H1 (cell line): ENCODE measurements around the gene IGSF9B. TPM values are rescaled to one million over a fixed set of nuclear protein-coding genes. Genes with fewer than 3 reads are reported as not detected.

Source experiments
- CTCF ChIA-PET: fragments of 300-600 bp; sonication (Branson Sonifier 250); formaldehyde crosslinking; loops from one replicate; lab custom pipeline; 2021; ENCODE audit not compliant: partially characterized antibody; lab: Charles Lee
- POLR2A ChIA-PET: fragments of 300-600 bp; sonication (Branson Sonifier 250); formaldehyde crosslinking; loops from one replicate; lab custom pipeline; 2021; ENCODE audit warnings: inconsistent platforms; ENCODE audit not compliant: partially characterized antibody; lab: Charles Lee
- DNase-seq, 2 experiments: peaks; one replicate each; pipeline versions ENCODE4 v3.0.0 to v3.0.0-alpha.2; 2010 to 2022; ENCODE audit warnings: low spot score in 2 of 2, low read depth in 1 of 2, mixed read lengths in 1 of 2
- FAIRE-seq: peaks from 2 replicates; lab custom pipeline; 2011; peaks lifted over from hg19 to GRCh38; lab: Jason Lieb, UNC
- H2AFZ ChIP-seq: 2 replicates; pipeline ENCODE4 v1.8.1; 2012; ENCODE audit warnings: low read length, inconsistent platforms
- H2AK5ac ChIP-seq: 2 replicates; pipeline ENCODE4 v1.6.1; 2013; ENCODE audit warnings: low read depth, low read length
- H2BK120ac ChIP-seq: replicated peaks from 2 replicates; pipeline ENCODE3; 2013; ENCODE audit warnings: low read depth, low read length, inconsistent platforms
- H2BK12ac ChIP-seq: 2 replicates; pipeline ENCODE4 v1.6.1; 2013; ENCODE audit warnings: low read depth, low read length
- H2BK15ac ChIP-seq: 2 replicates; pipeline ENCODE4 v1.6.1; 2013; ENCODE audit warnings: low read length
- H2BK20ac ChIP-seq: 2 replicates; pipeline ENCODE4 v1.6.1; 2013; ENCODE audit warnings: low read length
- H2BK5ac ChIP-seq: 2 replicates; pipeline ENCODE4 v1.6.1; 2013; ENCODE audit warnings: low read depth, low read length
- H3K14ac ChIP-seq: 2 replicates; pipeline ENCODE4 v1.6.1; 2013; ENCODE audit warnings: inconsistent platforms; ENCODE audit not compliant: insufficient read length
- H3K18ac ChIP-seq: 2 replicates; pipeline ENCODE4 v1.6.1; 2013; ENCODE audit warnings: low read length; ENCODE audit errors: extremely low read depth
- H3K23ac ChIP-seq: 2 replicates; pipeline ENCODE4 v1.6.1; 2013; ENCODE audit warnings: inconsistent platforms; ENCODE audit not compliant: insufficient read length
- H3K23me2 ChIP-seq: 2 replicates; pipeline ENCODE4 v1.6.1; 2013; ENCODE audit warnings: low read depth, low read length
- H3K27ac ChIP-seq: 2 replicates; pipeline ENCODE4 v1.6.1; 2011; ENCODE audit warnings: low read depth, low read length, inconsistent platforms
- H3K27me3 ChIP-seq, 4 experiments: replicated peaks in 1 of 4; 1 replicate in 1 of 4; 2 replicates in 3 of 4; pipeline versions ENCODE4 v1.6.1 to v1.8.1; 2011 to 2013; ENCODE audit warnings: low read length in 3 of 4, mild to moderate bottlenecking in 3 of 4, inconsistent platforms in 2 of 4, mixed read lengths in 2 of 4, moderate library complexity in 1 of 4; ENCODE audit not compliant: control insufficient read depth in 3 of 4, insufficient read depth in 3 of 4; ENCODE audit errors: extremely low read depth in 1 of 4
- H3K36me3 ChIP-seq, 4 experiments: 2 replicates each; pipeline versions ENCODE4 v1.6.1 to v1.8.1; 2011 to 2013; ENCODE audit warnings: mild to moderate bottlenecking in 4 of 4, low read length in 3 of 4, moderate library complexity in 2 of 4, control low read depth in 1 of 4, inconsistent platforms in 1 of 4; ENCODE audit not compliant: insufficient read depth in 4 of 4, control insufficient read depth in 2 of 4
- H3K4ac ChIP-seq: replicated peaks from 2 replicates; pipeline ENCODE3; 2013; ENCODE audit warnings: low read length, low read depth, mixed read lengths, inconsistent platforms; ENCODE audit not compliant: insufficient read length
- H3K4me1 ChIP-seq, 4 experiments: replicated peaks in 1 of 4; 1 replicate in 1 of 4; 2 replicates in 3 of 4; pipeline versions ENCODE4 v1.6.1 to v1.8.1; 2011 to 2013; ENCODE audit warnings: low read length in 3 of 4, inconsistent platforms in 2 of 4, mixed read lengths in 1 of 4; ENCODE audit not compliant: insufficient read depth in 4 of 4, control insufficient read depth in 3 of 4
- H3K4me2 ChIP-seq, 2 experiments: 2 replicates each; pipeline versions ENCODE4 v1.6.1 to v1.8.1; 2011 to 2013; ENCODE audit warnings: low read depth in 2 of 2, low read length in 2 of 2, control low read depth in 1 of 2, inconsistent platforms in 1 of 2, mild to moderate bottlenecking in 1 of 2; ENCODE audit not compliant: insufficient read depth in 1 of 2
- H3K4me3 ChIP-seq, 4 experiments: fragments of 200-600, 300-600 bp in 1 of 4; sonication (generic), shearing (Covaris generic), sonication (Bioruptor Twin) in 1 of 4; 2 replicates each; pipeline versions ENCODE4 v1.5.1 to v1.8.1; 2011 to 2016; ENCODE audit warnings: low read length in 4 of 4, low read depth in 3 of 4, control low read depth in 2 of 4, inconsistent platforms in 2 of 4, mild to moderate bottlenecking in 2 of 4, mixed read lengths in 1 of 4, moderate library complexity in 1 of 4; ENCODE audit not compliant: insufficient read depth in 2 of 4; ENCODE audit errors: extremely low read depth in 1 of 4
- H3K56ac ChIP-seq: replicated peaks from 2 replicates; pipeline ENCODE3; 2013; ENCODE audit warnings: low read depth, mild to moderate bottlenecking, mixed read lengths, low read length, inconsistent platforms; ENCODE audit not compliant: insufficient read length
- H3K79me1 ChIP-seq: 2 replicates; pipeline ENCODE4 v1.6.1; 2013; ENCODE audit warnings: low read depth, low read length, control low read depth
- H3K79me2 ChIP-seq, 2 experiments: 2 replicates each; pipeline versions ENCODE4 v1.6.1 to v1.8.1; 2012 to 2013; ENCODE audit warnings: low read length in 2 of 2, mild to moderate bottlenecking in 2 of 2, inconsistent platforms in 1 of 2; ENCODE audit not compliant: insufficient read depth in 2 of 2, control insufficient read depth in 1 of 2
- H3K9ac ChIP-seq, 4 experiments: replicated peaks in 1 of 4; 1 replicate in 1 of 4; 2 replicates in 3 of 4; pipeline versions ENCODE4 v1.6.1 to v1.8.1; 2011 to 2013; ENCODE audit warnings: low read depth in 3 of 4, low read length in 3 of 4, control low read depth in 2 of 4, mild to moderate bottlenecking in 2 of 4, moderate library complexity in 2 of 4, inconsistent platforms in 1 of 4; ENCODE audit errors: extremely low read depth in 1 of 4
- H3K9me3 ChIP-seq, 2 experiments: 2 replicates each; pipeline versions ENCODE4 v1.6.1 to v1.8.1; 2012 to 2013; ENCODE audit warnings: mild to moderate bottlenecking in 2 of 2, moderate library complexity in 2 of 2, control low read depth in 1 of 2, inconsistent platforms in 1 of 2, low read depth in 1 of 2, low read length in 1 of 2, mixed read lengths in 1 of 2; ENCODE audit not compliant: insufficient read depth in 2 of 2
- H4K20me1 ChIP-seq, 2 experiments: replicated peaks in 1 of 2; 2 replicates each; pipeline versions ENCODE3 to v1.8.1; 2011 to 2013; ENCODE audit warnings: inconsistent platforms in 2 of 2, low read length in 2 of 2, mild to moderate bottlenecking in 1 of 2; ENCODE audit not compliant: insufficient read depth in 2 of 2, control insufficient read depth in 1 of 2
- H4K5ac ChIP-seq: 2 replicates; pipeline ENCODE4 v1.6.1; 2013; ENCODE audit warnings: low read length, low read depth, mixed read lengths, inconsistent platforms; ENCODE audit not compliant: insufficient read length
- H4K8ac ChIP-seq: 2 replicates; pipeline ENCODE4 v1.8.0; 2013; ENCODE audit warnings: mild to moderate bottlenecking, moderate library complexity, low read length, inconsistent platforms; ENCODE audit not compliant: insufficient read depth; ENCODE audit errors: extremely low read depth
- H4K91ac ChIP-seq: replicated peaks from 2 replicates; pipeline ENCODE3; 2013; ENCODE audit warnings: low read length, mixed read lengths, inconsistent platforms; ENCODE audit not compliant: insufficient read length
- EP300 ChIP-seq, 2 experiments: IDR thresholded peaks; 1 replicate in 1 of 2; 2 replicates in 1 of 2; pipeline ENCODE4 v1.6.1; 2011 to 2012; ENCODE audit warnings: low read depth in 2 of 2, low read length in 2 of 2, mild to moderate bottlenecking in 2 of 2, borderline replicate concordance in 1 of 2, inconsistent platforms in 1 of 2, moderate library complexity in 1 of 2
- FOSL1 ChIP-seq: IDR thresholded peaks from 2 replicates; pipeline ENCODE4 v1.6.1; 2011; ENCODE audit warnings: mild to moderate bottlenecking, low read depth, low read length, moderate library complexity; ENCODE audit not compliant: insufficient read depth
- NRF1 ChIP-seq: IDR thresholded peaks from 2 replicates; pipeline ENCODE4 v1.6.1; 2011; ENCODE audit warnings: mild to moderate bottlenecking, low read depth, low read length, improper control_type of control experiment
- RFX5 ChIP-seq: IDR thresholded peaks from 2 replicates; pipeline ENCODE4 v1.6.1; 2011; ENCODE audit warnings: low read depth, low read length, improper control_type of control experiment, borderline replicate concordance
- SUZ12 ChIP-seq: fragments of 200-600 bp; sonication (generic); IDR thresholded peaks from 2 replicates; pipeline ENCODE4 v1.6.1; 2012; ENCODE audit warnings: mild to moderate bottlenecking, inconsistent platforms, low read length, moderate library complexity, mixed read lengths
- TBP ChIP-seq: IDR thresholded peaks from 2 replicates; pipeline ENCODE4 v1.6.1; 2011; ENCODE audit warnings: low read depth, low read length, improper control_type of control experiment
- WGBS, 2 experiments: shearing (Covaris generic) in 1 of 2; methylation state at CpG; one replicate each; pipeline versions ENCODE4 v1.1.6 to v1.1.7; 2013 to 2015; ENCODE audit warnings: low lambda C conversion rate in 2 of 2, mixed read lengths in 2 of 2, inconsistent platforms in 1 of 2, low coverage in 1 of 2, missing lambda C conversion rate in 1 of 2; ENCODE audit not compliant: insufficient replicate concordance in 2 of 2, insufficient coverage in 1 of 2, insufficient read length in 1 of 2; ENCODE audit errors: extremely low coverage in 1 of 2, missing lambda C conversion rate in 1 of 2; 5-methylcytosine and 5-hydroxymethylcytosine counted together
- polyA plus RNA-seq, 7 experiments: library from polyadenylated mRNA; depleted of rRNA in 3 of 7; stranded (reverse) in 5 of 7; unstranded in 2 of 7; fragments of >200 nt in 5 of 7; fragments of 200-250 nt in 2 of 7; gene quantifications; 1 replicate in 5 of 7; 2 replicates in 1 of 7; 4 replicates in 1 of 7; pipeline versions ENCODE4 v1.2.1 to v1.2.3, GENCODE V29; 2011 to 2013; ENCODE audit warnings: missing spikeins in 2 of 7, mixed read lengths in 2 of 7
- total RNA-seq: library from RNA; stranded (reverse); fragmentation: NEBNext Ultra II Directional; extraction: Animal tissue kit (Norgen Biotek cat#: 25700); gene quantifications from 2 replicates; pipeline ENCODE4 v1.2.1, GENCODE V29; 2021

Gene IGSF9B
- total and polyA plus RNA-seq, 2 of the 8 experiments (the other 6 are each of a cell fraction or from before 2014, with no cell fraction given): 16.5 to 49.2 TPM

DNA sequence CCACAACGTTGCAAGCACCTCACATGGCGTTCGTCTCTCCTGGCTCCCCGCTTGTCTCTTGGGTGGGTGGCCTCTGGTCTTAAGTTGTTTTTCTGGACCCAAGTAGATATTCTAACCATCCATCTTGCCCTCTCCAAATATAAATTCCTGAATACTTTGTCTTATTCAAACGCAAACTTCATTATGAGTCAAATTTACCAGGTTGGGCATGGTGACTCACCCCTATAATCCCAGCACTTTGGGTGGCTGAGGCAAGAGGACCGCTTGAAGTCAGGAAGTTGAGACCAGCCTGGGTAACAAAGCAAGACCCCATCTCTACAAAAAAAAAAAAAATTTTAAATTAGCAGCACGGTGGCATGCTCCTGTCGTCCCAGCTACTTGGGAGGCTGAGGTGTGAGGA, 5.1 kb upstream of the IGSF9B start:
- 88% methylated on average over 8 of the region's 8 CpGs; no CpG with 5 or more reads in 1 of the 2 experiments for WGBS, 2 experiments
- no peak overlapping the region for H2BK15ac ChIP-seq
- peaks cover 0 to 12% (median 5%) of the 10 kb centered on the region in 4 experiments; a peak in 4 of 7 replicates for H3K27me3 ChIP-seq
- TF ChIP-seq EP300 (IDR thresholded peaks at IDR 0.05; ENCODE audit: borderline replicate concordance in 1 of 2, low read depth in 2 of 2, low read length in 2 of 2): no peak
- TF ChIP-seq RFX5: no peak
- TF ChIP-seq SUZ12: no peak
- no peak for TF ChIP-seq TBP
- TF ChIP-seq NRF1: no peak
- TF ChIP-seq FOSL1: no peak

More for the DNA sequence above, 5.1 kb upstream of the IGSF9B start:
- H3K4me2 ChIP-seq: no peak overlapping the region
- H3K4ac ChIP-seq: no peak overlapping the region
- H2BK120ac ChIP-seq: no peak overlapping the region
- FAIRE-seq (no peak), DNase-seq (no peak)
- H3K4me3 ChIP-seq: no peak overlapping the region
- no peak overlapping the region for H2BK5ac ChIP-seq
- no peak overlapping the region for H3K18ac ChIP-seq
- no peak overlapping the region for H4K8ac ChIP-seq
- H2BK12ac ChIP-seq: no peak overlapping the region
- no peak overlapping the region for H2AK5ac ChIP-seq
- peaks cover 5% of the 10 kb centered on the region for H3K23me2 ChIP-seq
- no peak overlapping the region for H3K14ac ChIP-seq
- H2AFZ ChIP-seq: no peak overlapping the region
- no peak overlapping the region for H3K9ac ChIP-seq
- no peak overlapping the region for H3K23ac ChIP-seq
- no peaks in the 10 kb centered on the region; a peak in 1 of 8 replicates for H3K36me3 ChIP-seq
- ChIA-PET POLR2A (interaction anchor here (0.6 to 1.2 kb wide), 2 partner anchors 10 to 188 kb away, joined by 5 read pairs; no protein-coding TSS in a partner anchor), CTCF (interaction anchor here (0.8 to 1.7 kb wide), 5 partner anchors 10 to 69 kb away, joined by 3 to 8 read pairs (median 3); no protein-coding TSS in a partner anchor)
- no peak overlapping the region for H3K56ac ChIP-seq
- no peak overlapping the region for H2BK20ac ChIP-seq
- H3K4me1 ChIP-seq: peaks cover 0 to 8% (median 5%) of the 10 kb centered on the region in 4 experiments; a peak in 5 of 7 replicates
- H3K9me3 ChIP-seq: no peaks in the 10 kb centered on the region; a peak in 1 of 4 replicates
- no peak overlapping the region for H3K27ac ChIP-seq
- no peaks in the 10 kb centered on the region for H3K79me2 ChIP-seq
- H4K20me1 ChIP-seq: no peaks in the 10 kb centered on the region
- no peaks in the 10 kb centered on the region for H3K79me1 ChIP-seq
- no peak overlapping the region for H4K5ac ChIP-seq
- no peak overlapping the region for H4K91ac ChIP-seq
